Activated CD4-positive, CD25-positive, alpha-beta regulatory T cell (primary cell): Measurements from ENCODE around the gene POGK.

Source experiments
- DNase-seq, 4 experiments: peaks; one replicate each; lab custom pipeline; 2025; lab: John Stamatoyannopoulos, UW

POGK gene

DNA sequence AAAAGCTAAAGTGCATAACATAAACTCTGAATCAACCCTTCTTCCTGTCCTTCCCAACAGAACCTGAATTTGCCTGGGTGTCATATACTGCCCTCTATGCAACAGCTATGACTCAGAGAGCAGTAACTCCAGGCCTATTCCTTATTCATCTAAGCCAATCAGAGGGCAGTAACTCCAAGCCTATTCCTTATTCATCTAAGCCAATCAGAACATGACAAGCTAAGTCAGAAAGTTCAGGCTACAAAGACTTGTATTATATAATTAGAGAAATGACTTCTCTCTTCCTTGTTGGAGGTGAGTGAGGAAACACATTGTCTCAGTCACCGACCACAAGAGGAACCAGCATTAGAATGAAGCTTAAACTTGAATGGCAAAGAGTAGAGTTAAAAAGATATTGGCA is 63.0 kb downstream of the POGK start:
- no peak for DNase-seq

DNA sequence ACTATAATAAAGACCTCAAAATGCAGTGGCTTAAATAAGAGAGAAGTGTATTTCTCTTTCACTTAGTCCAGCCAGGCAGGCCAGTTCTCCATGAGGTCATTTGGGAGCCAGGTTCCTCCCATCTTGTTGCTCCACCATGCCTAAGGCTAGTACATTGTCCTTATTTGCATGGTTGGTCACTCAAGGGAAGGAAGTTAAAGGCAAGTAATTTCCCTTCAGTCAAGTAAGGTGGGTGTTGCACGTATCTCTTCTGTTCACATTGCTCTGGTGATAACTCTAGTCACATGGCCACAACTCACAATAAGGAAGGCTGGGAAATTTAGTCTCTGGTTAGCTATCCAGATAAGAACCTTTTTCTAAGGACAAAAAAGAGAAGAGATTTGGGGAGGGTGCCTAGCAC is 64.0 kb downstream of the POGK start:
- no peak for DNase-seq

DNA sequence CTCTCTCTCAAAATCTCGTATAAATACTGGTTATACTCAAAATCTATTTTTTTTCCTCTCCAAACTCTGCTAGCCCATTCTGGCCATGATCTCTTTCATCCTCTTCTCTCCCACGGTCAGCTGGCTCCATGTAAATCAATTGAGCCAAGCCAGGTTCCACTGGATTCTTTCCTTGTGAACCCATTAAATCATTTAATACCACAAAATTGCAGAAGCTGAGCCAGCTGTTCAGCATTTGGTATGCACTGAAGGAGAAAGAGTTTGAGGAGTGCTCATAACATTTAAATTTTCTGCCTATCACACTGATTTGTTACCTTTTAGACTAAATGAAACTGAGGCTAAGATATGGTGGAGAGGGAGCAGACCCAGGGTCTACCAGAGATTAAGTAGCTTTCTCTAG is 65.9 kb downstream of the POGK start:
- DNase-seq, result no peak

DNA sequence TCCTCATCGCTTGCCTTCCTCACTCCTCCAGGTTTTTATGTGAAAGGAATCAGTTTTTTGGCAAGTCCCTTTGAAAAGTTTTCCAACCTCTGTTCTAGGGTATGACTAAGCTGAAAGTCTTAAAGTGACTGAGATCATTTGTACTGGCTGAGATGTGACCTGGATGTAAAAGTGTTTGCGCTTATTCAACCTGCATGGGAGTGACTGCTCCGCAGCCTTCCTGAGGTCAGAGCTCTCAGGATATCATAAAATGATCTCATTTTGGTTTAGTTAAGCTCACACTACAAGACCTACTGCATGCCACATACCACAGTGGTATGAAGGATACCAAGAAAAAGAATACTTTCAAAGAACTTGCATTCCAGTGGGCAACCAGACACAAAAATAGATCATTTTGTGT is 66.6 kb downstream of the POGK start:
- no peak for DNase-seq
